ENCODE measurements around the gene GDPD1.
A peak's percentile ranks its signal among the peaks of the same experiment; 100 is the strongest.
"Not testable (repeated sequence)": the region's sequence is repeated elsewhere in the genome, so short reads cannot be mapped to it uniquely, and the experiment has no call there.

Gene GDPD1

DNA sequence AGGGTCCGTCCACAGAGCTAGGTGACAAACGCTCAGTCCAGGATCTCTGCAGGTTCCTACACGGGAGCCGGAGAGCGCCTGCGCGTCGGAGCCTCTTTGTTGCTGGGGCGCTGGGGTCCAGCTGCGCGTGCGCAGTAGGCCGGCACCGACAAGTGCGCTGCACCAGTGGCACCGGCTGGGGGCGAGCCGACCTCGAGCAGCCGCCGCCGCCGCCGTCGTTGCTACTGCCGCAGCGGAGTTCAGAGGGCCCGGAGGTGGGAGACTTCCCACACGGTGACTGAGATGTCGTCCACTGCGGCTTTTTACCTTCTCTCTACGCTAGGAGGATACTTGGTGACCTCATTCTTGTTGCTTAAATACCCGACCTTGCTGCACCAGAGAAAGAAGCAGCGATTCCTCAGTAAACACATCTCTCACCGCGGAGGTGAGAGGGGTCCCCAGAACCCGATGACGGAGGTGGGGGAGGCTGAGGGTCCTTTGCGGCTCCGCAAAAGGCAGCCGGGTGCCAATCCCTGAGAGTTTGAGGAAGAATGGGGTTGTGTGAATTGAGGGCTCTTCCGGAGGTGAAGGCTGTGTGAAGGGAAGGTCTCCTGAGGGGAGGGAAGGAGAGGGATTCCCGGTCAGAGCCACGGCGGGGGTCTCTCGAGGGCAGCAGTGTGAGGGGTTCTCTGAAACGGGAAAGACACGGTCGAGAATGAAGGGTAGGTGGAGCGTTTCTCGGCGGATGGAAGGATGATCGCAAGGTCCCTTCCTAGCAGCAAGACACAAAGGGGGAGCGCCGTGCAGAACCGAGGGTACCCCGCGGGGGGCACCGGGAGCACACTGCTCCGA is at the start of gene GDPD1:
Gene GDPD1 (plus strand): TSS at position 184 of the 831 bp plus-strand sequence. CDS start 99 bp downstream, at position 283.
- DNase-seq (ENCODE audit: low read depth in 3 of 3): peak; percentile 95 to 96 (median 95)

GRCh38 chr17:59172436-59173004 is 47.8 kb upstream of the GDPD1 start:
- no peak for DNase-seq (ENCODE audit: low read depth in 3 of 3)

DNA sequence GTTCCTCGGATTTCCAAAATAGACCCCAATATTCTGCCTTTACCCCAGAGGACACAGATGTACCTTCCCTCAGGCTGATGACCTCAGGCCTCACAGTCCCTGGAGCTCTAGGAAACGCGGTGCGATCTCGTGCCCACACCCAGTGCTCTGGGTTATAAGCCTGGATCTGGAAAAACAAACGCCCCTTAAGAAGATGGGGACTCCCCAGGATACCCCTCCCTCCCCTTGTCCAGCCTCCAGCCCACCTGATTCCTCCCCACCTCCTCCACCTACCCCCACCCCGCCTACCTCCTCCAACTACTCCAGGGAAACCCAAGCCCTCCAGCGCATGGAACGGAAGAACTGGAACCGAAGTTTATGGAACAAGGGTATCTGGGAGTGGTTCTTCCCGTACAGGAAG is 45.6 kb upstream of the GDPD1 start:
- DNase-seq (ENCODE audit: low read depth in 3 of 3): no peak

- DNase-seq (ENCODE audit: low read depth in 3 of 3): no peak
Measured at GRCh38 chr17:59175076-59175475, 45.2 kb upstream of the GDPD1 start.

DNA sequence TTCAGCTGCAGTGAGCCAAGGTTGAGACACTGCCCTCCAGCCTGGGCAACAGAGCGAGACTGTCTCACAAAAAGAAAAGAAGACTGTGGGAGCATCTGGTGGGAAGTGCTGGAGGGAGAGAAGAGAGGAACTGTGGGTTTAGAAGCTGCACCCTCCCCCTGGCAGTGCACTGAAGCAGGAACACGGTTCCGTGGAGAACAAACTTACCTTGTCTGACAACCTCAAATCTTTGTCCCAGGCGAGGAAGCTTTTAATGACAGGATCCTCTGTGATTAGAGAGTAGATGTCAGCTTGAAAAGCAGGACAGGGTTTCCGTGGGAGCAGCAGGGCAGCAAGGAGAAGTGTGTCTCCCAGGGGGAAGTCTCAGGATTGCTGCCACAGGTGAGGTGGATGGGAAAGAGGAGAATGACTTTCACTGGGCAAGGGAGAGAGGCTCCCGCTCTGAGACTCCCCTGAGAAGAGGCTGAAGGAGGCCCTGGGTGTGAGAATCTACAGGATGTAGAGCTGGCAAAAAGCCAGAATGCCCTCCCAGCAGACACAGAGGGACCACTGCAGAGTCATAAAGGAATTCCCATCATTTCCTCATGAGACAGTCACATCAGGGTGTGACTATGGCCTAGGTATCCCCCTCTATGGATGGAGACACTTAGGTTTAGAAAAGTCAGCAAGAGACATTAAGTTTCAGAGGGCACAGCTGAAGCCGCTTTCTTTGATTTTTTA is 41.9 kb upstream of the GDPD1 start:
- no peak for DNase-seq (ENCODE audit: low read depth in 3 of 3)

DNA sequence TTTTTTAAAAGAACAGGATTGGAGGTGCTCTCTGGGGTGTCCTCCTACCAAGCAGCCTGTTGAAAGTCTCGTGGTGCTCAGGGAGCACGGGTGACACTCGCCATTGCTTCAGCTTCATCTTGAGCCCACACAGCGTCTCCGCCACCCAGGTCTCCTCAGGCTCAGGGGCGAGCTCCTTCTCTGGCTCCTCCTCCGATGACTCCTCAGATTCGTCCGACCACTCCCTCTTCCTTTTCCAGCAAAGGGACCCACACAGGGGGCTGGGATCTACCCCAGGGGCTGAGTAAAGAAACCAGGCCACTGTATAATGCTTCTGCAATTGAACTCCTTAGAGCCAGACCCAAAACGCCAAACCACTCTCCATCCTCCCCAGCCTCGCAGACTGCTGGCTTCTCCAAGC is 40.7 kb upstream of the GDPD1 start:
- DNase-seq (ENCODE audit: low read depth in 3 of 3): not testable (repeated sequence)

GRCh38 chr17:59180626-59181025 is 39.7 kb upstream of the GDPD1 start:
- no peak for DNase-seq (ENCODE audit: low read depth in 3 of 3)

DNA sequence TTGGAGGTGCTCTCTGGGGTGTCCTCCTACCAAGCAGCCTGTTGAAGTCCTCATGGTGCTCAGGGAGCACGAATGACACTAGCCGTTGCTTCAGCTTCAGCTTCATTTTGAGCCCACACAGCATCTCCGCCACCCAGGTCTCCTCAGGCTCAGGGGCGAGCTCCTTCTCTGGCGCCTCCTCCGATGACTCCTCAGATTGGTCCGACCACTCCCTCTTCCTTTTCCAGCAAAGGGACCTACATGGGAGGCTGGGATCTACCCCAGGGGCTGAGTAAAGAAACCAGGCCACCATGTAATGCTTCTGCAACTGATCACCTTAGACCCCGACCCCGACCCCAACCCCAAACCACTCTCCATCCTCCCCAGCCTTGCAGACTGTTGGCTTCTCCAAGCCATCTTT is 38.8 kb upstream of the GDPD1 start:
- DNase-seq (ENCODE audit: low read depth in 3 of 3): no peak

DNA sequence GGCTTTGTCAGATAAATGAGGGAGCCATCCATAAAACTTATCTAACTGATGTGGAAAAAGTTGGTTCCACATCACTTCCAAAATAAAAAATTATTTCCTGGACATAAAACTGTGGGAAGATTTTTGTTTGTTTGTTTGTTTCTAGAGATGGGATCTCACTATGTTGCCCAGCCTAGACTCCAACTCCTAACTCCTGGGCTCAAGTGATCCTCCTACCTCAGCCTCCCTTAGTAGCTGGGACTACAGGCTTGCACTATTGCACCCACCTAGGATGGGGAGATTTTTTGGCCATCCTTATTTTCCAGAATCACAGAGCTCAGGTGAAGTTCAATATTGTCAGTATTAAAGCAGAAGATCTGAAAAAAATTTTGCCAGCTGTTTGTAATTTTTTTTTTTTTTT is 34.3 kb upstream of the GDPD1 start:
- no peak for DNase-seq (ENCODE audit: low read depth in 3 of 3)

DNA sequence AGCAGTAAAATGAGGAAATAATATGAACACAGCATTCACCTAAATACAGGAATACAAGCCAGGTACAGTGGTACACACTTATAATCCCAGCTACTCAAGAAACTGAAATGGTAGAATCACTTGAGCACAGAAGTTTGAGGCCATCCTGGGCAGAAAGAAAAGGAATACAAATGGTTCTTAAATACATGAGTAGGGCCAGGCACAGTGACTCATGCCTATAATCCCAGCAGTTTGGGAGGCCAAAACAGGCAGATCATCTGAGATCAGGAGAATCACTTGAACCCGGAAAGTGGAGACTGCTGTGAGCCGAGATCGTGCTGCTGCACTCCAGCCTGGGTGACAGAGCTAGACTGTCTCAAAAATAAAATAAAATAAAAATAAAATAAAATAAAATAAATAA is 33.5 kb upstream of the GDPD1 start:
- DNase-seq (ENCODE audit: low read depth in 3 of 3): no peak

DNA sequence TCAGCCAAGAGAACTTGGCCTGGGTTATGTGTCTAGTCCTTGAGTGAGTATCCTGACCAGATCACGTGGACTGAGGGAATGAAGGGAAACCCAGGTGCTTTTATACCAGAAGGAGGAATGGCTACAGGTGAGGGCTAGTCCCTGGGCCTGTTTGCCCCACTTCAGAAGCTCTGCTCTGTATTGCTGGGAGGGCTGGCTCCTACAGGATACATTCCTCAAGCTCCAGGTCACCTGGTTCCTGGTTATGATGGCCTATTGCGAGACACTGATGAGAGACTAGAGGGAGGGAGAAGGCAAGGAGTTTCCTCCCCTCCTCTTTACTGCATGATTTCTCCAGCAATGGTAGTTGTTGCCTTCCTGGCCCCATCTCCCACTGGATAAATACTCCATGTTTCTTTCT is 29.5 kb upstream of the GDPD1 start:
- no peak for DNase-seq (ENCODE audit: low read depth in 3 of 3)

- no peak for DNase-seq (ENCODE audit: low read depth in 3 of 3)
Measured at GRCh38 chr17:59193336-59193862, 26.9 kb upstream of the GDPD1 start.

DNA sequence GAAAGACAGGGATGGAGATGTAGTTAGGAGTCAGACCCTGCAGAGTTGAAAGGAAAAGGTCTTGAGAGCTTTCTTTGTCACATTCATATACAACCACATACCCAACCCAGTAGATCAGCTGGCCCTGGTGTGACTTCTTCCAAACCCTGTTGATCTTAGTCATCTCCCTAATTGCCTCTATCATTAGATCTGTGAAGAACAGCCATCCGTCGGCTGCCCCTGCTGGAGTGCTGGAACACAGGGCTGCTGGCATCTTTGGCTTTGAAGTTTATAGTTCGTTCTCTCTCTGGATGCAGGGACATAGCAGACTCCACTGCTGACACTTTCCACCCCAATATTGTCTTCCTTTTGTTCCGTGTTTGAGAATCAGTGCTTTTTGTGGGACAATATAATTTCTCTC is 20.9 kb upstream of the GDPD1 start:
- DNase-seq (ENCODE audit: low read depth in 3 of 3): no peak

GRCh38 chr17:59202320-59202719 is 18.0 kb upstream of the GDPD1 start:
- DNase-seq (ENCODE audit: low read depth in 3 of 3): no peak

DNA sequence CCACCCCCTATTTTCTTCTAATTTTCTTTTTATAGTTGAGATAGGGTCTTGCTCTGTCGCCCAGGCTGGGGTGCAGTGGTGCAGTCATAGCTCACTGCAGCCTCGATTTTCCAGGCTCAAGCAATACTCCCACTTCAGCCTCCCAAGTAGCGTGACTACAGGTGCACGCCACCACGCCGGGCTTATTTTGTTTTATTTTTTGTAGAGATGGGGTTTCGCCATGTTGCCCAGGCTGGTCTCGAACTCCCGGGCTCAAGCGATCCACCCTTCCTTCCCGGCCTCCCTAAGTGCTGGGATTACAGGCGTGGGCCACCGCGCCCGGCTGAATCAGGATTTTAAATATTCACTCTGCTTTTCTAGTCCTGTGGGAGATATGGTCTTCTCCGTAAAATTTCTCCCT is 941 bp upstream of the GDPD1 start:
- no peak for DNase-seq (ENCODE audit: low read depth in 3 of 3)

DNA sequence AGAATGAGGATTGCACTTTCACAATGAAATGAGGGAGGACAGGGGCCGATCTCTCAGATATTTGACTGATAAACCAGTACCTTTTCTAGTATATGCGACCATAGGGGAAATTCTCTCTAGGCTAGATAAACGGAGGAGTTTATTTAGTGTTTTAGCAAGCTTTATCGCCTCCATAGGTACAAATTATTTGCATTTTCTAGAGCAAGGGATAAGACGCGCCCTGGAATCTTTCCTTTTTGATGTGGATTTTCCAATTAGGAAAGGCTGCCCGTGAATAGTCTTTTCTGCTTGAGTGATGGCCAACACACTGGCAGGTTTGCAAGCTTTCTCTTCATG is 351 bp upstream of the GDPD1 start:
- DNase-seq (ENCODE audit: low read depth in 3 of 3): no peak

- no peak for DNase-seq (ENCODE audit: low read depth in 3 of 3)
Measured at GRCh38 chr17:59221159-59221847, 992 bp downstream of the GDPD1 start.

- no peak for DNase-seq (ENCODE audit: low read depth in 3 of 3)
Measured at GRCh38 chr17:59223813-59224212, 3.5 kb downstream of the GDPD1 start.

- not testable (repeated sequence) for DNase-seq (ENCODE audit: low read depth in 3 of 3)
Measured at GRCh38 chr17:59228588-59228987, 8.3 kb downstream of the GDPD1 start.

DNA sequence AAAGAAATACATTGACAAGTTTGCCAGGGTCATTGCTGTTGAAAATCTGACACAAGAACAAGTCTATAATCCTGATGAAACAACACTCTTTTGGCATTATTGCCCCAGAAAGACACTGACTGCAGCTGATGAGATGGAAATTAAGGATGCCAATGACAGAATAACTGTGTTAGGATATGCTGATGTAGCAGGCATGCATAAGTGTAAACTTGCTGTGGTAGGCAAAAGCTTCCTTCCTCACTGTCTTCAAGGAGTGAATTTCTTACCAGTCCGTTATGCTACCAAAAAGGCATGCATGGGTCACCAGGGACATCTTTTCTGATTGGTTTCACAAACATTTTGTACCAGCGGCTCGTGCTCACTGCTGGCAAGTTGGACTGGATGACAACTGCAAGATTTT is 10.5 kb downstream of the GDPD1 start:
- no peak for DNase-seq (ENCODE audit: low read depth in 3 of 3)

GRCh38 chr17:59234631-59235030 is 14.3 kb downstream of the GDPD1 start:
- no peak for DNase-seq (ENCODE audit: low read depth in 3 of 3)

DNA sequence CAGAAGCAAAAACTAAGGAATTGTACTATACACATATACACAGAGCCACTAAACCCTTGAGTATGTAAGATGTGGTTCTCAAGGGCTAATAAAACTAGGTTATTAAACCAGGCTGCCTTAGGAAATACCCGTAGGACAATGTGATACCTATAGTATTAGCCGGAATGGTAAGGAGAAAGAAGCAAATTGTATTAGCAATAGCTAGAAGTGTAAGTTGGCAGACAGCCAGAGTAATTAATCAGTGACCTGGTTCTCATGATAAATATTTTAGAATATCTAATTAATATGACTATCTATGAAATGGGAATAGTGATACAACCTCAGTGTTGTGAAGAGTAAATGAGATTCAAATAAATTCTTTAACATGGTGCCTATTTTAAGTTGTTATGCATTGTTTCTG is 18.6 kb downstream of the GDPD1 start:
- no peak for DNase-seq (ENCODE audit: low read depth in 3 of 3)
